C4-2B (cell line): ENCODE data around the gene UNC5C.

Experiments used
- ZFX ChIP-seq: fragments of 450-650 bp; IDR thresholded peaks from 2 replicates; pipeline ENCODE4 v1.6.1; 2017
- TF ChIP-seq, protein P1 (sequence below): fragments of 450-650 bp; conservative IDR thresholded peaks from 2 replicates; pipeline ENCODE4 v1.5.1; 2017; ENCODE audit warnings: mild to moderate bottlenecking

DNA sequence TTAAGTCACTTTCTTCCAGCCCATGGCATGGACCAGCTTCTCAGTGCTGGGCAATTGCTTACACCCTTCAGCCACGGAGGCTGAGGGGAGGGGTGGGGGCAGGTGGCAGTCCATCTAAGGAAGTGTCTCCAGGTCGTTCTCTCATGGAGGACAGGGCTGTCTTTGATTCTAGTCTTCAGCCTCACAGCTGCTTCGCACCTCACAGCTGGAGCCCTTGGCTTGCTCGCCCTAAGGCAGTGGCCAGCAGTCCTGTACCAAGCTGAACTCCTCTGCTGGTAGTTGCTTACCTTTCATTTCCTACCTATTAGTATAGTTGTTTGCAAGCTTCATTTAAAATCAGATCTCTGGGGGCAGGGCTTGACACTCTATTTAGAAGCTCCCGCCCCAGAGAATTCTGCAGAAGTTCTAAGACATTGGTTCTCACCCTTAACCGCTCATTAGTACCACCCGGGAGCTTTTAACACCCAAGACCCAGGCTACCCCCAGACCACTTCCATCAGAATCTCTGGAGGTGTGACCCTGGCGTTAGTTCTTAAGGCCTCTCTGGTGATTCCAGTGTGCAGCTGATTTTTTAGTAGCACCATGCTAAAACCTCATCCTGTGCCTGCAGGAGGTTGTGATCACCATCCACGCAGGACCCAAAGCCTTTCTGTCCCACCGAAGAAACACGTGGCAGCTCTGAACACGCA, 386.8 kb downstream of the UNC5C start:
- TF ChIP-seq, protein P1, sequence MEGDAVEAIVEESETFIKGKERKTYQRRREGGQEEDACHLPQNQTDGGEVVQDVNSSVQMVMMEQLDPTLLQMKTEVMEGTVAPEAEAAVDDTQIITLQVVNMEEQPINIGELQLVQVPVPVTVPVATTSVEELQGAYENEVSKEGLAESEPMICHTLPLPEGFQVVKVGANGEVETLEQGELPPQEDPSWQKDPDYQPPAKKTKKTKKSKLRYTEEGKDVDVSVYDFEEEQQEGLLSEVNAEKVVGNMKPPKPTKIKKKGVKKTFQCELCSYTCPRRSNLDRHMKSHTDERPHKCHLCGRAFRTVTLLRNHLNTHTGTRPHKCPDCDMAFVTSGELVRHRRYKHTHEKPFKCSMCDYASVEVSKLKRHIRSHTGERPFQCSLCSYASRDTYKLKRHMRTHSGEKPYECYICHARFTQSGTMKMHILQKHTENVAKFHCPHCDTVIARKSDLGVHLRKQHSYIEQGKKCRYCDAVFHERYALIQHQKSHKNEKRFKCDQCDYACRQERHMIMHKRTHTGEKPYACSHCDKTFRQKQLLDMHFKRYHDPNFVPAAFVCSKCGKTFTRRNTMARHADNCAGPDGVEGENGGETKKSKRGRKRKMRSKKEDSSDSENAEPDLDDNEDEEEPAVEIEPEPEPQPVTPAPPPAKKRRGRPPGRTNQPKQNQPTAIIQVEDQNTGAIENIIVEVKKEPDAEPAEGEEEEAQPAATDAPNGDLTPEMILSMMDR = no peak
- no peak for TF ChIP-seq ZFX
